Measurements from ENCODE around the gene NUDT16L1.

NUDT16L1 gene

GRCh38 chr16:4663777-4664465 is 29.4 kb upstream of the NUDT16L1 start:
- in situ Hi-C loops (cut with MboI; ENCODE audit: low sequenced_read_pairs): no loop called here

GRCh38 chr16:4664538-4665418 is 28.6 kb upstream of the NUDT16L1 start:
- in situ Hi-C loops (cut with MboI; ENCODE audit: low sequenced_read_pairs): no loop called here

GRCh38 chr16:4666537-4667202 is 26.7 kb upstream of the NUDT16L1 start:
- in situ Hi-C loops (cut with MboI; ENCODE audit: low sequenced_read_pairs): no loop called here

- in situ Hi-C loops (cut with MboI; ENCODE audit: low sequenced_read_pairs): no loop called here
These were observed 26.0 kb upstream of the NUDT16L1 start for GRCh38 chr16:4667203-4667963.

- in situ Hi-C loops (cut with MboI; ENCODE audit: low sequenced_read_pairs): no loop called here
These were observed 24.9 kb upstream of the NUDT16L1 start for GRCh38 chr16:4668313-4668960.

- in situ Hi-C loops (cut with MboI; ENCODE audit: low sequenced_read_pairs): no loop called here
These were observed 19.8 kb upstream of the NUDT16L1 start for GRCh38 chr16:4673387-4674046.

GRCh38 chr16:4674926-4675530 is 18.3 kb upstream of the NUDT16L1 start:
- in situ Hi-C loops (cut with MboI; ENCODE audit: low sequenced_read_pairs): no loop called here

GRCh38 chr16:4675864-4676786 is 17.2 kb upstream of the NUDT16L1 start:
- in situ Hi-C loops (cut with MboI; ENCODE audit: low sequenced_read_pairs): no loop called here

GRCh38 chr16:4676831-4677230 is 16.5 kb upstream of the NUDT16L1 start:
- in situ Hi-C loops (cut with MboI; ENCODE audit: low sequenced_read_pairs): no loop called here

- in situ Hi-C loops (cut with MboI; ENCODE audit: low sequenced_read_pairs): no loop called here
These were observed 16.0 kb upstream of the NUDT16L1 start for GRCh38 chr16:4677390-4677789.

- in situ Hi-C loops (cut with MboI; ENCODE audit: low sequenced_read_pairs): no loop called here
These were observed 15.4 kb upstream of the NUDT16L1 start for GRCh38 chr16:4677994-4678393.

GRCh38 chr16:4678596-4678995 is 14.8 kb upstream of the NUDT16L1 start:
- in situ Hi-C loops (cut with MboI; ENCODE audit: low sequenced_read_pairs): no loop called here

GRCh38 chr16:4679156-4679849 is 14.1 kb upstream of the NUDT16L1 start:
- in situ Hi-C loops (cut with MboI; ENCODE audit: low sequenced_read_pairs): no loop called here

- in situ Hi-C loops (cut with MboI; ENCODE audit: low sequenced_read_pairs): no loop called here
These were observed 13.3 kb upstream of the NUDT16L1 start for GRCh38 chr16:4679850-4680636.

- in situ Hi-C loops (cut with MboI; ENCODE audit: low sequenced_read_pairs): no loop called here
These were observed 12.5 kb upstream of the NUDT16L1 start for GRCh38 chr16:4680673-4681470.

GRCh38 chr16:4681471-4682083 is 11.8 kb upstream of the NUDT16L1 start:
- in situ Hi-C loops (cut with MboI; ENCODE audit: low sequenced_read_pairs): no loop called here

Data from HL-60/S4 treated with phorbol 12-myristate 13-acetate at 8.2 ng/mL for 4 days and 3 days (cell line).